Cerebellar cortex (tissue), 1 donor: ENCODE data around the gene SGIP1.
"Not testable (repeated sequence)": the region's sequence is repeated elsewhere in the genome, so short reads cannot be mapped to it uniquely, and the experiment has no call there.

Experiments
- DNase-seq: peaks from one replicate; pipeline ENCODE4 v3.0.0-alpha.2; 2015; ENCODE audit warnings: low spot score

The SGIP1 gene

DNA sequence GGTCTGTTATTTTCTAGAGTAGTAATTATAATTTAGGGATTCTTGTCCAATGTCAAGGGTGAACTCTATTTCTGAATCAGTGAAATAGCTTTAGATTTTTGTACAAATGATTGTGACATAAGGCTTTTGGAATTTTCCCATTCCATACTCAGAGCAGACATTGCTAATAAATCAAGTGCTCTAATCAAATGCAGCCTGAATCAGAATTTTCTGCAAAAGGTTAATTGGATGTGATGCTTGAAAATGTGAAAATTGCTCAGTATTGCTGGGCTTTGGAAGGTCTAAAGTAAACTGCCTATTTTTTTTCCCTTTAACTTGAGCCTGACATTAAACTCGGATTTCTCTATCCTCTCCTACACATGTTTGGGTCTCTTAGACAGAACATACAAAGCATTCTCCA is 23.2 kb downstream of the SGIP1 start:
- no peak for DNase-seq

DNA sequence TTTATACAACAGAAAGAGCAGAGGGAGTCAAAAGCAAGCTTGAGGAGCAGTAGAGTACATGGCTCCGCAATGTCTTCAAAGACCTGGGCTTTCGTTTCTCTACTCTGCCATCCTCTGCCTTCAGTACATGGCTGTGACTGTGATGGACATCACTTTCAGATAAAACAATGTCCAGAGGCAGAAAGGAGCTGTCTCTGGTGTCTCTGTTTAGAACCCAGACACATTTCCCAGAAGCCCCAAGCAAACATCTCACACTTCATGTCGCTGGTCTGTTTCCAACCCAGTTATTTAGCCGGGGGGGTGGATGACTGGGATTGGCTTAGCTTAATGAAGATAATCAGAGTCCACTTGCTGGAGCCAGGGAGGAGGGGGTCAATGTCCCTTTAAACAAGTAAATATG is 25.6 kb downstream of the SGIP1 start:
- DNase-seq, result no peak

DNA sequence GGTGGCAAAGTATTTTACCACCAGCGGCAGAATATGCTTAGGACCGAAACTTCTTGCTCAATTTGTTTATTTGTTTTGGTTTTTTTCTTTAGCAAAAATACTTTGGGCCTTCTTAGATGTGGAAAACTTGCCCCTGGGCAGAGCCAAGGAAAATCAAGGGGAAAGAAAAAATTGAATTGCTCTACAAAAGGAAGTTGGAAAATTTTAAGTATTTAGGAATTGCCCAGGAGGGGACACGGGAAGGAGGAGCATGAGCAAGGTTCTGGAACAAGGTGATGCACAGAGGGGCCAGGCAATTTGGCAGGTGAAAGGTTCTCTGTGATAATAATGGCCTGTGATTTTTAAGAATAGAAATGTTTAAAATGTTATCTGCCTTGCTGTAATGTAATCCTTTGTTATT is 28.6 kb downstream of the SGIP1 start:
- DNase-seq, result no peak

DNA sequence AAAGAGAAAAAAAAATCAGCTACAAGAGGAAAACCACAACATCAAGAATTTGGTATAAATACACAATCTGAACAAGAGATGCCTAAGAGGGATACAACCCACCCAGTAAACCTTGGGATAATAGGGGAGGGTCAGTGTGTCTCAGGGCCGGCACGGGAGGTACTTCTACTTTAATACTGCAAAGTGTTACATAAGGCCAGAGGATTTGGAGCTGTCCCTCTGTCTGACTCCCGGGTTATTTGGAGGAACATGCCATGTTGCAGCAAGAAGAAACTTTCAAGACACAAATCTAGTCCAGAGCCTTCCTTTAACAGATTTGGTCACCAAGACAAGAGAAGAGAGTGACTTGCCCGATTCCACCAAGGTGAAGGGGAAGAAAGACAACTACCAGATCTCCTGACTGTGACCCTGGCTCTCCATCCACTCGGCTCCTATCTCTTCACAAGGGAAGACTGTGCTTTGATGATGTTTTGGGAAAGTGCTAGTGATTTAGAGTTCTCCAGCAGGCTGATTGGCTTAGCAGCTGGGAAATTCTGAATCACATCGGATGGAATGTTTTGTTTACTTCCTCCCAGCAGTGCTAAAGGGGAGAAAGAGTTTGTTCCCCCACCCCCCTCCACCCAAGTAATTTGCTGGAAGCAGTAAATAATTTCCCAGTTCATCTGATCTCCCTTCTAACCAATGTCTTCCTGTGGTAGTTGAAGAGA is 29.3 kb downstream of the SGIP1 start:
- DNase-seq, result peak; percentile 32

DNA sequence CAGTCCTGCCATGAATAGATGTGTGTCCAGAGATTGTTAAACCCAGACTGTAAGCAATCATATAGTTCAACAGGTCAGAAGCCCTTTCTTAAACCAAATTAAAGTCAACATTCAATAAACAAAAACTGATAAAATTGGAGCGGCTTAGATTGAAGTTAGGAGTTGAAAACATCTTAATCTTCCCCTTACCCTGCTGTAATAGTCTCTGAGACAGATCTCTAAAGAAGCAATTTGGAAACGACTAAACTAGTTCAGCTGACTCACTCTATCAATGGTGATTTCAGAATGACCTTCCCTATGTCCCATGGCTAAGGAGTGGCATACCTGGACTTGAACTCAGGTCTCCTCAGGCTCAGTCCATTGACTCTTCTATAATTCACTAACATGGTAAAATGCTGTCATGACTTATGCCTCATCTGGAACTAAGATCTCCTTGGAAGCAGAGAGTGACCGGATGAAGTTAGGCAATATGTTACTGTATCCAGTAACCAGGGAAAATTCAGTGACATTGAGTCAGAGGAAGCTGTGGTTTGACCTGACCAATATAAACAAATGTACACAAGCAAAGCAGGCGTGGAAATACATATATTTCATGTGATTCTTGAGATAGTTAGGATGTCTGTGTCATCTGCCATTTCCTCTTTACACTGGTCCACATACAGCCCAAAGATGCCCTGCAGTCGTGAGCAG is 30.1 kb downstream of the SGIP1 start:
- no peak for DNase-seq

DNA sequence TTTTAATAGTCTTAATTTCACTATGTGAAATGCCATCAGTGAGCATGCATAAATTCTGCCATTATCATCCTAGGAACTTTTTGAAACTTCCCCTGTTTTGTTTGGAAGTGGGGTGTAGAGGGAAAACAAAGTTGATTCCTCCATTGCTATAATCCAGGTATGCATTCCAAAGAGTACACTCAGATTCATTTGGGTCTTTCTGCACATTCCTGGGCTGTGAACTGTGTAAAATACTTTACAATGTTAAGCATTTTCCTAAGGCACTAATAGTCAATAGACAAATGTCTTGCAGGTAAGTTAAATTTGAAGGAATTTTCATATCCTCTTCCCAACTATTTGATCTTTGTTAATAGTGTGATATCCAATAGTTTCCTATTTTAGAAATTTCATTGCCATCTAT is 36.2 kb downstream of the SGIP1 start:
- no peak for DNase-seq

DNA sequence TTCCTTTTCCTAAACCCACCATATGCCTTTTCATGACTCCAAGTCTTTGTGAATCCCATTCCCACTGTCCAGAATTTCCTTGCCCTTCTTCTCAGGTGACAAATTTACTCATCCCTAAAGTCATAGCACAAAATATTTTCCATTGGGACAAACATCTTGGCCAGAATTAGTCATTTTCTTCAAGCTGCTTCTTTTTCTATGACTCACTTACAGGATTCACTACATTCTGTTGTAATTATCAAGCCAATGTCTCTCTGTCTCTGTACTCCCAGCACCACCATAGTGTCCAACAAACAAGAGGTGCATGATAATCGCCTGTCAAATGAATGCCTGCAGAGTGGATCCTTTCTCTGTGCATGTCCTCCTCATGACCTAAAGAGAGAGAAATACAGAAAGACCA is 37.8 kb downstream of the SGIP1 start:
- no peak for DNase-seq

DNA sequence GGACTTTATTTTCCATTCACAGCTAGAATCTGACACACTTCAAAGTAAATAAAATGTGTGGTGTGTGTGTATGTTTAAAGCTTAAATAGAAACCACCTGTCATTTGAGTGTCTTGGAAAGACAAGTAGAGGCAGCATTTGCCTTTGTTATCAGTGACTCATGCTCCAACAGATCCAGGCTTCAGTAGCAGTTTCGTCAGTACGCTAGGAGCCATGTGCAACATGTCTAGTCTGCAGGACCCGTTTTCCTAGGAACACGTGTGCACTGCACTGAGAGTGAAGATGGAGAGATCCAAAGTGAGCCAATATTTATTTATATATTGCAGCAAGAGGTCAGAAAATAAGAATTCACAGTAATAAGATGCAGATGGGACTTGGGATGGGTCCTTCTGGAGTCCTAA is 41.8 kb downstream of the SGIP1 start:
- DNase-seq, result no peak

DNA sequence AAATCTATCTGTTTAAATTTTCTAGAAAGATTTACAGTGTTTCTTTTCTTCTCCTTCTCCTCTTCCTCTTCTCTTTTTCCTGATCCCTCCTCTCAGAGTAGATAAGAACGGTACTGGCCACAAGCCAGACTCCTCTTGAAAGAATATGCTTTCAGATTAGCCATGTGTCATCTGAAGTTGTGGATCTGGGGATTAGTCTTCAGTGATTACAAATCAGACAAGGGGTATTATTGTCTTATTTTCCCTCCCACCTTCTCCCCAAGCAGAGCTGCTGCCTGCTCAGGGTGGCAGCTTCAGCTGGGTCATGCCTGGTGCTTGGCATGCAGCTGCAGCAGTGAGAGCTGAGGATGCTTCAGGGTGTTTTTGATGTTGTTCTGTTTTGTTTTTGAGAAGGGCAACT is 42.7 kb downstream of the SGIP1 start:
- peak; percentile 31 for DNase-seq

DNA sequence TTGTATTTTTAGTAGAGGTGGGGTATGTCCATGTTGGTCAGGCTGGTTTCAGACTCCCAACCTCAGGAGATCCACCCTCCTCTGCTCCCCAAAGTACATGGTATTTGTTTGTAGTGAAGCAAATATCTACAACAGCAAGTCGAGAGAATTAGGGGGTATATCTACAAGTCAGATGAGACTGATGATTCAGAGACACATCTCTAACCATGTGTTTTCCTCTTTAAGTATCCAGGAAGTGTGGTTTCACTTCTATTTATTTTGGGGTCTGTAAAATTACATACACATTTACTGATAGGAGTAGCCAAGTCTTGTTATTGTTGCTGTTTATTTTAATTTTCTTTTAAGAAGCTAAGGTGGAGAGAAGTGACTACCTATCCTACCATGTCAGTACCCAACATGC is 44.9 kb downstream of the SGIP1 start:
- DNase-seq, result no peak

DNA sequence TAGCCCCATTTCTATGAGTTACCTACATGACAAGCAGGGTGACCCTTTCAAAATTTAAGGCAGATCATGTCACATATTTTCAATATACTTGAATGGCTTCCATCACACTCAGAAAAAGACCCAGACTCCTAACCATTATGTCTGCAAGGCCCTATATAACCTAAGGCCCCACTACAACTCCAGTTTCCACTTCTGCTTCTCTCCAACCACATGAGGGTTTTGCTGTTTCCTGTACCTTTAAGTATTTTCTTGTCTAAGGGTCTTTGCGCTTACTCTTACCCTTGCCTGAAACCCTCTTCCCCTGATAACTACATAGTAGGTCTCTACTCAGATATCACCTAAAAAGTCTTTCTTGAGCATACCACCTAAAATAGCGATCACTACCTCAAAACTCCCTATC is 46.1 kb downstream of the SGIP1 start:
- DNase-seq, result no peak

DNA sequence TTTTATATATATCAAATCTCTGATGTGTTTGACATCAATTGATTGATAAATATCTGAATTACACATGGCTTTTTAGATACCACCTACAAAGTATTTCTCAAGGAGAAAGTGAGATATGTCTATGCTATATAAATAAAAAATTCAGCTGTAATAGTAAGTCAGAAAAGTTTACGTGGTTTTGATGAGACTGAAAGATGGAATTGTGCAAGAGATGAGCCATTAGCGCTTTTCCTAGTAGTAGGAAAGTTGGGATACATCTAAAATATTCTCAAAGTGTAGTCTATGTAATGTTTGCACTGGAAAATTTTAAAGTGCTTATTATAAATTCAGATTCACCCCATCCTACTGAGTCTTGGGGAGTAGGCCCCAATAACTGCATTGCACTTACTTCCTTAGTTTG is 49.1 kb downstream of the SGIP1 start:
- no peak for DNase-seq

DNA sequence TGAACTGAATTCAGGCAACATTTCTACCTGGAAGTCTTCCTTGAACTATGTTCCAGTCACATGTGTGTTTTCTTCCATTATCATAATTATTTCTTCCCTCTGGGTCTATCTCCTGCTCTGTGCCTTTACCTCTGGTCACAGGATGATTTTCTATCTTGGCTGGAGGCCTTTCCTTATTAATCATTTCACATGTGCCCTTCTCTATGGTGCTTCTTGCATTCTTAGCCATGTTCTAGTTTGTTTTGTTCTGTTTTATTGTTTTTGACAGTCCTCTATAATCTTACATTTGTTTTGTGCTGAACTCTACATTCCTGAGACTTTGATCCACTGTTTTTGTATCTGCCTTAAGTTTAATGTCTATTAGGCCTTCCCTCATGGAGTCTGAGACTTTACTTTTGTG is 51.0 kb downstream of the SGIP1 start:
- no peak for DNase-seq

DNA sequence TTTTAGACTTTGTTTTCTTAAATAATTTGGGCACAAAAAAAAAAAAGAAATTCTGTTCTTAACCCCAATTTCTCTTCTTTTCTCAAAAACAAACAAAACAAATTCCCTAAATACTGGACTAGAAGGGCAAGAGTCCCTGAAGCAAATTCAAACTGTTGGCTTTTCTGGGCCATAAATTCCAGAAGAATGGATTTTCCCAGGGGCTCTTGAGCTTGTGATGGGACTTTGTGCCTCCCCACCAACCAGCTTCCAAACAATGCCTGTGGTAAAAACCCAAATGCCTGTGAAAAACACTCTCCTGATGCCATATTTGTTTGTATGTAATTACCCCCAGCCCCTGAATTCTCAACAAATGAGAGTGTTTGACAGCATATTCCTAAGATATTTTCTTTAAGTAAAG is 55.4 kb downstream of the SGIP1 start:
- DNase-seq, result no peak

DNA sequence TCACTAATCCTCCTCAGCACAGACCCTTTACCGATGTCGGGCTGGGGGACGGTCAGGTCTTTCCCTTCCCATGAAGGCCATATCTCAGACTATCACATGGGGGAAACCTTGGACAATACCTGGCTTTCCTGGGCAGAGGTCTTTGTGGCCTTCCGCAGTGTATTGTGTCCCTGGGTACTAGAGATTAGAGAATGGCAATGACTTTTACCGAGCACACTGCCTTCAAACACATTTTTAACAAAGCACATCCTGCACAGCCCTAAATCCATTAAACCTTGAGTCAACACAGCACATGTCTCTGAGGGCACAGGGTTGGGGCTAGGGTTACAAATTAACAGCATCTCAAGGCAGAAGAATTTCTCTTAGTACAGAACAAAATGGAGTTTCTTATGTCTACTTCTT is 58.2 kb downstream of the SGIP1 start:
- not testable (repeated sequence) for DNase-seq

DNA sequence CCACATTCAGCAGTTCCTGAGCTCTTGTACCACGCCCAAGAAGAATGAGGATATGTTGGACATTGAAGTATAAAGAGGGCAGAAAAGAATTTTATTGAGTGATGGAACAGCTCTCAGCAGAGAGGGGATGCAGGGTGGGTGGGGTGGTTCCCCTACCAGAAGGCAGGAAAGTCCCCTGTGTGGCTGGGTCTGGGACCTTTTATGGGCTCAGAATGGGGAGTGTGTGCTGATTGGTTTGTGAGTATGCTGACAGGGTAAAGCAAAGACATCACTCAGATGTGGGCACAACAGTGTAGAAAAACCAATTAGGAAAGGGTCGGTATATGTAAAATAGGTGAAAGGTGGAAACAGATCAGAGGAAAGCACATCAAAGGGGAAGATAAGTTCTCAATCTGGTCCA is 62.2 kb downstream of the SGIP1 start:
- DNase-seq, result no peak

DNA sequence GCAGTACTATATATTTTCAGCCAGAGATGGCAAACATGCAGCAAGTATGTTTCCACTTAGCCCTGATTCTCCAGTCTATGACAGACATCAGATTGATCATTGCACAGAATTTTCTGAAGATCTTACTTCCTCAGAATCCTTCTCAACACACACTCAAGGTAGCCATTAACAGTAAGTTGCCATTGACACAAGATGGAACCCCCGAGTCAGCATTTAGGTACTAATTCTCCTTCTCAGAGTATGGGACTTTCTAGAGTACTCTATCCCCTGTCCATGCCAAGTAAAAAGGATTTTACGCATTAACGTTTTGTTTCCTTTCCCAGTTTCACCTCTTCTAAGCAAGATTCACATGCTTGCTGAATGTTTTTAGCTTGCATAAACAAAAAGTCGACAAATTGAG is 63.5 kb downstream of the SGIP1 start:
- no peak for DNase-seq

DNA sequence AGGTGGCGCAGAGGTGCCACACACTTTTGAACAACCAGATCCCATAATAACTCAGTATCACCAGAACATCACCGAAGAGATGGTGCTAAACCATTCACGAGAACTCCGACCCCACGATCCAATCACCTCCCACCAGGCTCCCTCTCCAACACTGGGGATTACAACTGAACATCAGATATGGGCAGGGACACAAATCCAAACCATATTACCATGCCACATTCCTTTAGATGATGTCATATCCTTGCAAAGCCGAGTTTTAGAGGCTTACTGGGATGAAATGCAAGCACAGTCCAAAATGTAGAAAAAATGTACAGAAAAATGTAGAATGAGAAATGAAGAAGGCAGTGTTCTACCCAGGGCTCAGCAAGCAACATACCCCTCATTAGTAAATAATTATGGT is 64.7 kb downstream of the SGIP1 start:
- no peak for DNase-seq

DNA sequence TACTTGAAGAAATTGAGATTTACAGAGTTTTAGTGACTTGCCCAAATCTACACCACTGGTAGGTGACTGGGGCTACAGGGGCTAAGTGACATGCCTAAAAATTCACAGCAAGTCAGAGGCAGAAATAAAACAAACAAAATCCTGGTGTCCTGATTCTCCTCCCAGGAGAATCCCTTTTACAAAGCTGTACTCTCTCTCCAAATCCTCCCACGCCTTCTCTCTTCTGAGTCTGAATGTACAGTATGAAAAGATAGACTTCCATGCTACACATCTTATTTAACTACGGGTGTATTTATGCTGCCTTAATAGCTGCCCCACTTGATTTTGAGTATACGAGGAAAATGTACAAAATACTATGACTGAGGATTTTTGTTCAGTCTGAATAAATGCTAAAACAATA is 65.4 kb downstream of the SGIP1 start:
- DNase-seq, result no peak

DNA sequence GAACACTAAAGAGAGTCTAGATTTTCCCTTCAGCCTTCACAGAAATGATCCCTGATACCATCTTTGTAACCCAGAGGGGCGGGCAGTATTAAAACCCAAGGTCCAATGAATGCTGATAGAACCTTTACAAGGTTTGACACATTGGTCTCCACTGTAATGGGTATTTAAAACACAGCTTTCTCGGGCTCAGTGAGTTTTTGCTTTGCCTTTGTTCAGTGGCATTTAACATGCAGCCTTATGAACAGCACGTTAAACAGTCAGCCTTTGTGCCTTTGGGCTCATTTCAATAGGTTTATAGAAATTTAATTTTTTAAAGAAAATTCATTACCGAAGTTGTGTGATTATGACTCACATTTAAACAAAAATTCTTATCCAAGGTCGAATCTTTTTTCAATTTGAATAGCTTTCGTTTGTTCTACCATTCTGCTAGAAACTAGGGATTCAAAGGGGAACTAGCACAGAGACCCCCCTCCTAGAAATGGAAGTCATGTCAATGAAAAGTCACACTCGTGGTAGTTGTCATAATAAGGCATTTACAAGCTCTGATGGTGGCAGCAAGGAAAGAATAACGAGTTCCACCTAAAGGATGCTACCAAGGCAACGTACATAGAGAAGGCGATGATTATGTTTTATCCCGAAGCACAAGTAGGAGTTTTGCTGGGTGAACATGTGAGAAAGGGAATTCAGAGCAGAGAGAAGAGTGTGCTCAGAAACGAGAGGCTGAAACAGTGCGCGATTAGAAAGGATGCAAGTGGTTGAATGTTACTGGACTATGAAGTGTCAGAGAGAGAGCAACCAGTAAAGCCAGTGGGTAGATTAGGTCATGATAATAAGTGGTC is 66.2 kb downstream of the SGIP1 start:
- no peak for DNase-seq

DNA sequence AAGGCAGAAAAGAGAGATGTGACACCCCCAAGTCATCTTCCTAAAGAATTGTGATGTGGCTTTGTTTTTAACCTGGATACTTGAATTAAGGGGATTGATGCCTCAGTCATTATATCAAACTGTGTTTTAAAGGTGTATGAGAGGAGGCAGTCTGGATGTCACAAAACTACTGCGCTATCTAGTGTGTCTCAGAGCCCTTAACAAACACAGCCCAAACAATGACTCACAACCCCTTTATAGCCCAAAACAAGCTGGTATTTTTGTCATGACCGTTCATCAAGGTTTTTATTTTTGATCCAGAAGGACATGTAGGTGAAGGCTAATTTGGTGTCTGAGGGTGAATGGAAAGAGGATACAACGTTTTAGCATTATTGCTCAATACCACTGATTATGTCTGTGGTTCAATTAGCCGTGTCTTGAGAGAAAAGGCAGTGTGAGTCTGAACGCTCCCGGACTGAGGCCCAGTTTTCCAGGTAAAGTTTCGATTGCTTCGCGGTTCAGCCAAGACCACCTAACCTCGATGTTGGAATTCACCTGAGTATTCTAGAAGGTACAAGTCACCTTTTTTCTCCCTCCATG is 71.6 kb downstream of the SGIP1 start:
- DNase-seq, result no peak

DNA sequence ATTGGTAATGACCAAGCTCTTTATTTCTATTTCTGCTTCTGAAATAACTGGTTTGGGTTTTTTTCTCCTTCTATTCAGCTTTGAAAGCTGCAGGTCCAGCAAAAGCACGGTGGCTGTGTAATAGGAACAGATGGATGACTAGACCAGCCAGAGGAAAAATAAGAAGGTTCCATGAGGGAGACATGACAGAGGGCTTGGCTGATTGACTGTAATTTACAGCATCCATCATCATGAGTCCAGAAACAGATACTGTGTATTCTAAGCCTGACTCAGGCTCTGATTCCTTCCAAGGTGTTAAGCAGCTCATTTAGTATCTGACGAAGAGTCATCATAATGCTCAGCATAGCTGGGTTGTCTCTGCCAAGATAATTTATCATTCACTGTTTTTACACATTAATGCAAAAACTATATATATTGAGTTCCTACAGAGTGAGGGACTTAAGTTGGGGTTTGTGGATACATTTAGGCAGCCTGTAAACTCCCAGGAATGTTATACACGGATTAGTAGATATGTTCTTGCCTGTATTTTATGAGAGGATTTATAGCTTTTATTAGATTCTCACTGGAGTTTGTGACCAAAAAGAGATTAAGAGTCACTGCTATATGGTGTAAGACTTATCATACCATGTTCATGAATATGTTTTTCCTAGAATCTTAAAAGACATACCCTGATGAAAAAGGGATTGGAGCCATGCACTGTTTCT is 72.6 kb downstream of the SGIP1 start:
- DNase-seq, result peak; percentile 56
